NB4 (cell line): ENCODE measurements around the gene FTSJ3.

Experiments
- POLR2A ChIP-seq: IDR thresholded peaks from 2 replicates; pipeline ENCODE4 v1.6.1; 2011; ENCODE audit warnings: mild to moderate bottlenecking; ENCODE audit not compliant: insufficient read length; ENCODE audit errors: extremely low read depth
- TF ChIP-seq, protein P1 (sequence below): IDR thresholded peaks from one replicate; pipeline ENCODE4 v1.5.1; 2012; ENCODE audit warnings: low read depth, low read length

DNA sequence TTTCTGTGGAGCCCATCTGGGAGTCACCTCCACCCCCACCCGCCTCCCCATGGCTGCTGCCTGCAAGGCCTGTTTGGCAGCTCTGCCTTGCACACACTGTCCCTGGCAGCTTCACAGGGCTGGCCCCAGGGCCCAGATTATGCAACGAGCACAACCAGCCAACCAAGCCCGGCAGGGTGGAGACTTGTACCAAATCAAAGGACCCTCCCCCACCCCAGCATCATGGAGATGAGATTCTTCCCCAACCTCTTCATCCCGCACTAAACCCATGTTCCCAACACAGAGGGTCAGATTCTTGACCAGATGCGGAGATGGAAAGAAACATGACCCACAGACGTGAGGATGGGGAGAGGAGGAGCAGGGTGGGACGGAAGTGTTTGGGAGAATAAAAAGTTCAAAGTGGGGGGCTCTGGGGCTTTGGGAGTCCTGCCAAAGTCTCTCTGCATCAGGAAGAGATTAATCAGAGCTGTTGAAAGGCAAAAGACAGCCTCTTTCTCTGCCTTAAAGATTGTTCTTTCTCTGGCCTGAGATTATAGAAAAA, 11.2 kb upstream of the FTSJ3 start:
- TF ChIP-seq, protein P1, sequence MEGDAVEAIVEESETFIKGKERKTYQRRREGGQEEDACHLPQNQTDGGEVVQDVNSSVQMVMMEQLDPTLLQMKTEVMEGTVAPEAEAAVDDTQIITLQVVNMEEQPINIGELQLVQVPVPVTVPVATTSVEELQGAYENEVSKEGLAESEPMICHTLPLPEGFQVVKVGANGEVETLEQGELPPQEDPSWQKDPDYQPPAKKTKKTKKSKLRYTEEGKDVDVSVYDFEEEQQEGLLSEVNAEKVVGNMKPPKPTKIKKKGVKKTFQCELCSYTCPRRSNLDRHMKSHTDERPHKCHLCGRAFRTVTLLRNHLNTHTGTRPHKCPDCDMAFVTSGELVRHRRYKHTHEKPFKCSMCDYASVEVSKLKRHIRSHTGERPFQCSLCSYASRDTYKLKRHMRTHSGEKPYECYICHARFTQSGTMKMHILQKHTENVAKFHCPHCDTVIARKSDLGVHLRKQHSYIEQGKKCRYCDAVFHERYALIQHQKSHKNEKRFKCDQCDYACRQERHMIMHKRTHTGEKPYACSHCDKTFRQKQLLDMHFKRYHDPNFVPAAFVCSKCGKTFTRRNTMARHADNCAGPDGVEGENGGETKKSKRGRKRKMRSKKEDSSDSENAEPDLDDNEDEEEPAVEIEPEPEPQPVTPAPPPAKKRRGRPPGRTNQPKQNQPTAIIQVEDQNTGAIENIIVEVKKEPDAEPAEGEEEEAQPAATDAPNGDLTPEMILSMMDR, result no peak
- no peak for TF ChIP-seq POLR2A
